Naive thymus-derived CD4-positive, alpha-beta T cell (primary cell): Measurements from ENCODE around the gene MON2. TPM values are rescaled to one million over a fixed set of nuclear protein-coding genes. Genes with fewer than 3 reads are reported as not detected.
A peak's percentile ranks its signal among the peaks of the same experiment; 100 is the strongest.

Source experiments
- ATAC-seq: fragments of 150-1000 bp; cut with Tn5 transposase; 2 replicates; pipeline ENCODE4 v1.10.0; 2021; ENCODE audit warnings: mild to moderate bottlenecking, moderate library complexity
- CTCF ChIA-PET: fragments of 350-600 bp; sonication (Branson Sonifier 250); formaldehyde crosslinking; loops from one replicate; lab custom pipeline; 2021; ENCODE audit warnings: antibody characterized with exemption; lab: Charles Lee
- POLR2A ChIA-PET: fragments of 350-600 bp; sonication (Branson Sonifier 250); formaldehyde crosslinking; loops from one replicate; lab custom pipeline; 2021; ENCODE audit warnings: antibody characterized with exemption, inconsistent platforms; lab: Charles Lee
- DNase-seq, 9 donors: peaks; one replicate each; pipeline versions ENCODE4 v3.0.0 to v3.0.0-alpha.2; 2020 to 2022; ENCODE audit warnings: mixed read lengths in 1 of 9
- H3K27ac ChIP-seq: one replicate; pipeline ENCODE4 v1.7.0; 2013; ENCODE audit warnings: mild to moderate bottlenecking, low read depth, low read length, moderate library complexity
- H3K27me3 ChIP-seq, 2 donors: one replicate each; pipeline ENCODE4 v1.7.0; 2013; ENCODE audit warnings: low read length in 2 of 2, mild to moderate bottlenecking in 2 of 2, moderate library complexity in 2 of 2; ENCODE audit not compliant: control insufficient read depth in 2 of 2, insufficient read depth in 2 of 2
- H3K36me3 ChIP-seq, 3 experiments: 1 replicate in 2 of 3; 2 replicates in 1 of 3; pipeline ENCODE4 v1.7.0; 2013; ENCODE audit warnings: low read length in 3 of 3, mild to moderate bottlenecking in 3 of 3, moderate library complexity in 1 of 3; ENCODE audit not compliant: insufficient read depth in 3 of 3, control insufficient read depth in 2 of 3
- H3K4me1 ChIP-seq, 2 donors: one replicate each; pipeline ENCODE4 v1.7.0; 2013; ENCODE audit warnings: low read length in 2 of 2, mild to moderate bottlenecking in 2 of 2, moderate library complexity in 1 of 2; ENCODE audit not compliant: control insufficient read depth in 2 of 2, insufficient read depth in 2 of 2
- H3K4me3 ChIP-seq: 2 replicates; pipeline ENCODE4 v1.7.0; 2013; ENCODE audit warnings: mild to moderate bottlenecking, low read length
- H3K9me3 ChIP-seq, 3 experiments: 1 replicate in 2 of 3; 2 replicates in 1 of 3; pipeline ENCODE4 v1.7.0; 2013; ENCODE audit warnings: low read length in 3 of 3; ENCODE audit not compliant: control insufficient read depth in 2 of 3
- H3K27ac Mint-ChIP-seq, 9 donors: one replicate each; pipeline ENCODE4 v1.8.0; 2020 to 2022; ENCODE audit warnings: mixed read lengths in 9 of 9, mild to moderate bottlenecking in 8 of 9, moderate library complexity in 5 of 9, inconsistent platforms in 2 of 9
- H3K27me3 Mint-ChIP-seq, 5 donors: one replicate each; pipeline ENCODE4 v1.8.0; 2021 to 2022; ENCODE audit warnings: mixed read lengths in 5 of 5, mild to moderate bottlenecking in 1 of 5
- H3K36me3 Mint-ChIP-seq, 5 donors: one replicate each; pipeline ENCODE4 v1.8.0; 2020 to 2022; ENCODE audit warnings: mixed read lengths in 5 of 5, mild to moderate bottlenecking in 3 of 5, inconsistent platforms in 1 of 5
- H3K4me1 Mint-ChIP-seq, 7 donors: one replicate each; pipeline ENCODE4 v1.8.0; 2020 to 2022; ENCODE audit warnings: mixed read lengths in 7 of 7, mild to moderate bottlenecking in 3 of 7, inconsistent platforms in 1 of 7
- H3K4me3 Mint-ChIP-seq, 10 donors: one replicate each; pipeline ENCODE4 v1.8.0; 2020 to 2022; ENCODE audit warnings: mild to moderate bottlenecking in 10 of 10, mixed read lengths in 10 of 10, moderate library complexity in 6 of 10, inconsistent platforms in 2 of 10
- H3K9me3 Mint-ChIP-seq, 11 donors: one replicate each; pipeline ENCODE4 v1.8.0; 2020 to 2022; ENCODE audit warnings: mixed read lengths in 11 of 11, mild to moderate bottlenecking in 4 of 11, inconsistent platforms in 1 of 11, moderate library complexity in 1 of 11
- intact Hi-C, 2 donors: fragments of 100-400 bp; cut with micrococcal nuclease; formaldehyde crosslinking; loops; one replicate each; pipeline ENCODE4 v1.15.1; 2023
- polyA plus RNA-seq, 2 donors: library from polyadenylated mRNA; unstranded; fragments of 300-500 nt; fragmentation: Illumina TruSeq; gene quantifications; one replicate each; pipeline ENCODE4 v1.2.3, GENCODE V29; 2021
- total RNA-seq, 6 experiments: library from RNA in 5 of 6; stranded (reverse) in 5 of 6; gene quantifications; 1 replicate in 5 of 6; 2 replicates in 1 of 6; pipeline ENCODE4 v1.2.3 and lab custom pipeline; 2021 to 2026

Gene MON2
- total and polyA plus RNA-seq, 7 experiments from 2014 or later = 18.2 to 96.3 (median 68.5) TPM

- H3K4me3 Mint-ChIP-seq = peak overlapping the region; percentile 77 to 97 (median 92)
- H3K36me3 Mint-ChIP-seq = peaks cover 0 to 12% (median 0%) of the 10 kb centered on the region in 5 donors
- Histone ChIP-seq H3K27ac (peak overlapping the region; percentile 99), H3K4me1 (peaks cover 12% of the 10 kb centered on the region in 2 donors), H3K36me3 (peaks cover 0 to 8% (median 0%) of the 10 kb centered on the region in 3 experiments), H3K4me3 (peak overlapping the region; percentile 93), H3K9me3 (no peaks in the 10 kb centered on the region), H3K27me3 (no peaks in the 10 kb centered on the region)
- H3K9me3 Mint-ChIP-seq = no peaks in the 10 kb centered on the region
- CTCF ChIA-PET = interaction anchor here (0.8 to 1.4 kb wide), 5 partner anchors 10 to 194 kb away, joined by 3 to 5 read pairs (median 5); no protein-coding TSS in a partner anchor
- no peaks in the 10 kb centered on the region for H3K27me3 Mint-ChIP-seq
- intact Hi-C loops = loop anchor here (1.0 to 10.0 kb wide), 14 partner anchors 22 to 1852 kb away; partner anchors contain the start of genes KICS2 (in 2 of the 2), MON2 (in 1 of the 2), TBK1 (in 1 of the 2) and USP15 (in 1 of the 2)
- peak overlapping the region; percentile 99 to 100 (median 99) for H3K27ac Mint-ChIP-seq
- ATAC-seq = peak; percentile 75
- H3K4me1 Mint-ChIP-seq = peaks cover 10 to 43% (median 29%) of the 10 kb centered on the region in 7 donors
- POLR2A ChIA-PET = interaction anchor here (0.7 to 2.5 kb wide), 13 partner anchors 8 to 450 kb away, joined by 3 to 21 read pairs (median 3); partner anchors contain the start of genes MON2 and USP15
- peak; percentile 68 to 89 (median 84) for DNase-seq
Measured at GRCh38 chr12:62603061-62603810, 136.6 kb downstream of the MON2 start.

- Mint-ChIP-seq H3K36me3 (peaks cover 0 to 12% (median 0%) of the 10 kb centered on the region in 5 donors), H3K9me3 (no peaks in the 10 kb centered on the region), H3K27ac (peak overlapping the region; percentile 84 to 100 (median 99)), H3K4me3 (peak overlapping the region; percentile 77 to 97 (median 91)), H3K27me3 (no peaks in the 10 kb centered on the region), H3K4me1 (peaks cover 10 to 43% (median 29%) of the 10 kb centered on the region in 7 donors)
- ATAC-seq (no peak), DNase-seq (no peak)
- CTCF ChIA-PET = interaction anchor here (1.3 to 1.4 kb wide), 2 partner anchors 11 to 21 kb away, joined by 3 to 5 read pairs; no protein-coding TSS in a partner anchor
- peak overlapping the region; percentile 99 for H3K27ac ChIP-seq
- no peaks in the 10 kb centered on the region for H3K9me3 ChIP-seq
- H3K27me3 ChIP-seq = no peaks in the 10 kb centered on the region
- intact Hi-C loops = loop anchor here (1.0 to 10.0 kb wide), 14 partner anchors 22 to 1851 kb away; partner anchors contain the start of genes KICS2 (in 2 of the 2), MON2 (in 1 of the 2), TBK1 (in 1 of the 2) and USP15 (in 1 of the 2)
- peaks cover 12% of the 10 kb centered on the region in 2 donors for H3K4me1 ChIP-seq
- POLR2A ChIA-PET = interaction anchor here (0.8 to 2.5 kb wide), 7 partner anchors 10 to 140 kb away, joined by 3 to 21 read pairs (median 4); partner anchors contain the start of gene MON2
- peak overlapping the region; percentile 93 for H3K4me3 ChIP-seq
- peaks cover 0 to 8% (median 0%) of the 10 kb centered on the region in 3 experiments for H3K36me3 ChIP-seq
Measured at GRCh38 chr12:62603811-62604098, 137.1 kb downstream of the MON2 start.

GRCh38 chr12:62604373-62604772 lies 137.7 kb downstream of the MON2 start:
- intact Hi-C loops = loop anchor here in 1 of 2 donors (2.0 to 10.0 kb wide), 5 partner anchors 28 to 1850 kb away; partner anchors contain the start of genes KICS2, TBK1 and XPOT
- peak overlapping the region; percentile 84 to 100 (median 99) for H3K27ac Mint-ChIP-seq

GRCh38 chr12:62604871-62605270 lies 138.2 kb downstream of the MON2 start:
- no peaks in the 10 kb centered on the region for H3K9me3 Mint-ChIP-seq
- peaks cover 10 to 43% (median 29%) of the 10 kb centered on the region in 7 donors for H3K4me1 Mint-ChIP-seq
- Histone ChIP-seq H3K27ac (peak overlapping the region; percentile 99), H3K4me3 (peak overlapping the region; percentile 93), H3K9me3 (no peaks in the 10 kb centered on the region), H3K4me1 (peaks cover 12% of the 10 kb centered on the region in 2 donors), H3K27me3 (no peaks in the 10 kb centered on the region), H3K36me3 (peaks cover 0 to 8% (median 0%) of the 10 kb centered on the region in 3 experiments)
- no peaks in the 10 kb centered on the region for H3K27me3 Mint-ChIP-seq
- CTCF ChIA-PET = interaction anchor here (0.8 to 1.9 kb wide), 4 partner anchors 10 to 195 kb away, joined by 3 to 7 read pairs (median 4); no protein-coding TSS in a partner anchor
- intact Hi-C loops = loop anchor here in 1 of 2 donors (2.0 to 10.0 kb wide), 5 partner anchors 28 to 1850 kb away; partner anchors contain the start of genes KICS2, TBK1 and XPOT
- H3K27ac Mint-ChIP-seq = peak overlapping the region in 5 of 9 donors; percentile 32 to 100 (median 43)
- DNase-seq = peak in 2 of 9 donors; percentile 9 to 23
- POLR2A ChIA-PET = no interaction called here
- H3K36me3 Mint-ChIP-seq = peaks cover 0 to 12% (median 0%) of the 10 kb centered on the region in 5 donors
- H3K4me3 Mint-ChIP-seq = peak overlapping the region in 8 of 10 donors; percentile 77 to 97 (median 91)
- no peak for ATAC-seq

More at GRCh38 chr12:62604373-62604772, 137.7 kb downstream of the MON2 start:
- ChIA-PET CTCF (interaction anchor here (1.4 kb wide), 1 partner anchor 21 kb away, joined by 5 read pairs; no protein-coding TSS in a partner anchor), POLR2A (interaction anchor here (0.8 to 2.5 kb wide), 4 partner anchors 9 to 140 kb away, joined by 3 to 21 read pairs (median 14); partner anchors contain the start of gene MON2)
- Mint-ChIP-seq H3K4me1 (peaks cover 10 to 43% (median 29%) of the 10 kb centered on the region in 7 donors), H3K9me3 (no peaks in the 10 kb centered on the region), H3K4me3 (peak overlapping the region; percentile 77 to 97 (median 91)), H3K36me3 (peaks cover 0 to 12% (median 0%) of the 10 kb centered on the region in 5 donors), H3K27me3 (no peaks in the 10 kb centered on the region)
- peak overlapping the region; percentile 99 for H3K27ac ChIP-seq
- ATAC-seq = no peak
- H3K36me3 ChIP-seq = peaks cover 0 to 8% (median 0%) of the 10 kb centered on the region in 3 experiments
- no peaks in the 10 kb centered on the region for H3K27me3 ChIP-seq
- DNase-seq = no peak
- peak overlapping the region; percentile 93 for H3K4me3 ChIP-seq
- peaks cover 12% of the 10 kb centered on the region in 2 donors for H3K4me1 ChIP-seq
- no peaks in the 10 kb centered on the region for H3K9me3 ChIP-seq

- H3K4me3 Mint-ChIP-seq = peak overlapping the region in 1 of 10 donors; percentile 39
- Histone ChIP-seq H3K36me3 (peaks cover 0 to 8% (median 0%) of the 10 kb centered on the region in 3 experiments), H3K4me1 (peaks cover 12% of the 10 kb centered on the region in 2 donors), H3K9me3 (no peaks in the 10 kb centered on the region), H3K27me3 (no peaks in the 10 kb centered on the region), H3K4me3 (no peak overlapping the region), H3K27ac (no peak overlapping the region)
- POLR2A ChIA-PET = interaction anchor here (0.6 to 0.8 kb wide), 2 partner anchors 349 to 1278 kb away, joined by 3 read pairs; no protein-coding TSS in a partner anchor
- H3K36me3 Mint-ChIP-seq = peaks cover 0 to 10% (median 0%) of the 10 kb centered on the region in 5 donors
- no peaks in the 10 kb centered on the region for H3K9me3 Mint-ChIP-seq
- DNase-seq = no peak
- no peak for ATAC-seq
- H3K4me1 Mint-ChIP-seq = peaks cover 10 to 39% (median 29%) of the 10 kb centered on the region in 7 donors
- intact Hi-C loops = loop anchor here in 1 of 2 donors (2.0 to 10.0 kb wide), 4 partner anchors 27 to 1849 kb away; partner anchors contain the start of genes TBK1 and XPOT
- H3K27me3 Mint-ChIP-seq = no peaks in the 10 kb centered on the region
- peak overlapping the region in 2 of 9 donors; percentile 10 to 24 for H3K27ac Mint-ChIP-seq
- CTCF ChIA-PET = interaction anchor here (0.8 to 1.9 kb wide), 5 partner anchors 9 to 193 kb away, joined by 3 to 7 read pairs (median 3); no protein-coding TSS in a partner anchor
Measured at GRCh38 chr12:62605981-62606380, 139.4 kb downstream of the MON2 start.
